Neural cell (in vitro differentiated cells): ENCODE measurements around the gene HS3ST5.

Source experiments
- CTCF ChIP-seq: fragments of 450-650 bp; IDR thresholded peaks from 2 replicates; pipeline ENCODE4 v1.5.1; 2014; ENCODE audit warnings: antibody characterized with exemption, mild to moderate bottlenecking, moderate library complexity; ENCODE audit not compliant: poor library complexity, severe bottlenecking
- EP300 ChIP-seq: fragments of 450-650 bp; conservative IDR thresholded peaks from 2 replicates; pipeline ENCODE4 v1.6.1; 2014; ENCODE audit warnings: antibody characterized with exemption, mild to moderate bottlenecking, moderate library complexity; ENCODE audit not compliant: poor library complexity, severe bottlenecking
- EZH2 ChIP-seq: fragments of 200-600, 300-800 bp; shearing (Covaris generic), sonication (generic); IDR thresholded peaks from 2 replicates; pipeline ENCODE4 v1.6.1; 2014; ENCODE audit warnings: antibody characterized with exemption, low read length, borderline replicate concordance, mild to moderate bottlenecking; ENCODE audit not compliant: insufficient read depth, poor library complexity, severe bottlenecking
- POLR2AphosphoS5 ChIP-seq: IDR thresholded peaks from 2 replicates; pipeline ENCODE4 v1.6.1; 2012
- RAD21 ChIP-seq: fragments of 450-650 bp; conservative IDR thresholded peaks from 2 replicates; pipeline ENCODE4 v1.6.1; 2014; ENCODE audit warnings: antibody characterized with exemption, mild to moderate bottlenecking, moderate library complexity
- REST ChIP-seq: IDR thresholded peaks from 2 replicates; pipeline ENCODE4 v1.6.1; 2012; ENCODE audit warnings: borderline replicate concordance
- SMC3 ChIP-seq: fragments of 450-650 bp; conservative IDR thresholded peaks from 2 replicates; pipeline ENCODE4 v1.6.1; 2014; ENCODE audit warnings: antibody characterized with exemption, mild to moderate bottlenecking, moderate library complexity; ENCODE audit not compliant: poor library complexity
- TAF1 ChIP-seq: IDR thresholded peaks from 2 replicates; pipeline ENCODE4 v1.6.1; 2012; ENCODE audit warnings: low read depth

GRCh38 chr6:114342826-114343781 is at the start of gene HS3ST5:
- TF ChIP-seq CTCF (peak; percentile 79), POLR2AphosphoS5 (no peak), EP300 (no peak), RAD21 (peak; percentile 73), EZH2 (no peak), TAF1 (no peak), REST (no peak), SMC3 (peak; percentile 65)
